Spleen (tissue), 7 donors: Measurements from ENCODE around the gene OR2T2.
"Not testable (repeated sequence)": the region's sequence is repeated elsewhere in the genome, so short reads cannot be mapped to it uniquely, and the experiment has no call there.

Experiments used
- POLR2A ChIP-seq, 3 donors: fragments of 450-650 bp; IDR thresholded peaks; one replicate each; pipeline ENCODE4 v1.5.1; 2017; ENCODE audit warnings: antibody characterized with exemption in 3 of 3, mild to moderate bottlenecking in 1 of 3
- POLR2AphosphoS5 ChIP-seq, 3 donors: sonication (generic); formaldehyde crosslinking; IDR thresholded peaks; one replicate each; pipeline ENCODE4 v1.5.1; 2017; ENCODE audit warnings: antibody characterized with exemption in 3 of 3
- TF ChIP-seq, protein P1 (sequence below), 11 experiments: fragments of 200-600 bp in 7 of 11; fragments of 450-650 bp in 4 of 11; sonication (generic) in 4 of 11; IDR thresholded peaks in 8 of 11; conservative IDR thresholded peaks in 3 of 11; 1 replicate in 7 of 11; 2 replicates in 4 of 11; pipeline versions ENCODE4 v1.4.0 to v1.8.0; 2016 to 2021; ENCODE audit warnings: antibody characterized with exemption in 11 of 11, inconsistent platforms in 4 of 11, mild to moderate bottlenecking in 1 of 11
- donor health status: DM: no; HTN: no; CAD: no; lungs with moderate emphysema.
- donor health status: DM: no; HTN: no; CAD: no.
- donor health status: DM: no; HTN: no; CAD: no.

DNA sequence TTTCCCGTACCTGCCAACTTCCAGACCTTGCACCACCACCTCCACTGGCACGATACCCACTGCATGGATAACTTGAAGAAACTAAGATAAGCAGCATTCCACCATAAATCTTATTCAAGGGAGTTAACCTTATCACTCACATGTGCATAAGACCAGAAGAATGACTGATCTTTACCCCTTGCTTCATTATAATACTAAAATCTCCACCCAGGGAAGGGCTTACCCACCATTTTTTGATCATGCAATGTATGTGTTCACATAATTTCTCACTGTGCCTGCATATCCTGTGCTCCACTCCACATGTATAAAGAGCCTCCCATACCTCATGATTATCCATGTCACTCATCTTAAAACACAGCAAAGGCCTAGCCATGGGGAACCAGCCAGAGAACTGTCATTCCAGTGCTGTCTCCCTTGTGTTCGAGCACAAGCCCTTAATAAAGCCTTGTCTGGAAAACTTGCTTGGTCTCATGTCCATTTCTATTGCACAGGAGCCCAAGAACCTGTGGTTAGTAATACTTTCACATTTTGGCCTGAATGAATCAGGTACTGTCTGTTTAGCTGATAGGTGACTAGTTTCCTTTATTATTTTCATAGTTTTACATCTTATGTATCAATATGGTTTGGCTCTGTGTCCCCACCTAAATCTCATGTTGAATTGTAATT lies 17.8 kb upstream of the OR2T2 start:
- TF ChIP-seq POLR2AphosphoS5, POLR2A (IDR thresholded peaks at IDR 0.05): not testable (repeated sequence)
- TF ChIP-seq, protein P1, sequence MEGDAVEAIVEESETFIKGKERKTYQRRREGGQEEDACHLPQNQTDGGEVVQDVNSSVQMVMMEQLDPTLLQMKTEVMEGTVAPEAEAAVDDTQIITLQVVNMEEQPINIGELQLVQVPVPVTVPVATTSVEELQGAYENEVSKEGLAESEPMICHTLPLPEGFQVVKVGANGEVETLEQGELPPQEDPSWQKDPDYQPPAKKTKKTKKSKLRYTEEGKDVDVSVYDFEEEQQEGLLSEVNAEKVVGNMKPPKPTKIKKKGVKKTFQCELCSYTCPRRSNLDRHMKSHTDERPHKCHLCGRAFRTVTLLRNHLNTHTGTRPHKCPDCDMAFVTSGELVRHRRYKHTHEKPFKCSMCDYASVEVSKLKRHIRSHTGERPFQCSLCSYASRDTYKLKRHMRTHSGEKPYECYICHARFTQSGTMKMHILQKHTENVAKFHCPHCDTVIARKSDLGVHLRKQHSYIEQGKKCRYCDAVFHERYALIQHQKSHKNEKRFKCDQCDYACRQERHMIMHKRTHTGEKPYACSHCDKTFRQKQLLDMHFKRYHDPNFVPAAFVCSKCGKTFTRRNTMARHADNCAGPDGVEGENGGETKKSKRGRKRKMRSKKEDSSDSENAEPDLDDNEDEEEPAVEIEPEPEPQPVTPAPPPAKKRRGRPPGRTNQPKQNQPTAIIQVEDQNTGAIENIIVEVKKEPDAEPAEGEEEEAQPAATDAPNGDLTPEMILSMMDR (IDR thresholded peaks at IDR 0.05 in 8 of 11, conservative IDR thresholded peaks at IDR 0.05 in 3 of 11) = not testable (repeated sequence)
